GM23338 (cell line): Measurements from ENCODE around the gene MITF. TPM values are rescaled to one million over a fixed set of nuclear protein-coding genes. Genes with fewer than 3 reads are reported as not detected.

Experiments
- ATAC-seq: fragments of 200-7000 bp; cut with Tn5 transposase; 3 replicates; pipeline ENCODE4 v1.9.1; 2020
- DNase-seq: peaks from one replicate; pipeline ENCODE4 v3.0.0-alpha.2; 2015; ENCODE audit warnings: low spot score
- H2AFZ ChIP-seq: fragments of 200-600 bp; sonication (generic); 2 replicates; pipeline ENCODE4 v1.8.0; 2016; ENCODE audit warnings: antibody characterized with exemption, mild to moderate bottlenecking, moderate library complexity
- H3F3A ChIP-seq: fragments of 200-600 bp; sonication (generic); replicated peaks from 2 replicates; pipeline ENCODE4 v1.8.0; 2017; ENCODE audit warnings: antibody characterized with exemption, mixed run types, low read depth
- H3K27ac ChIP-seq: fragments of 200-600 bp; sonication (generic); 2 replicates; pipeline ENCODE4 v1.6.1; 2016; ENCODE audit warnings: low read depth
- H3K27me3 ChIP-seq: fragments of 200-600 bp; sonication (generic); 2 replicates; pipeline ENCODE4 v1.8.0; 2016; ENCODE audit warnings: mild to moderate bottlenecking, mixed run types, moderate library complexity; ENCODE audit not compliant: insufficient read depth
- H3K36me3 ChIP-seq: fragments of 200-600 bp; sonication (generic); 2 replicates; pipeline ENCODE4 v1.8.0; 2016; ENCODE audit warnings: mild to moderate bottlenecking; ENCODE audit not compliant: insufficient read depth
- H3K4me1 ChIP-seq: fragments of 200-600 bp; sonication (generic); 2 replicates; pipeline ENCODE4 v1.8.0; 2016; ENCODE audit warnings: mild to moderate bottlenecking, moderate library complexity; ENCODE audit not compliant: insufficient read depth
- H3K4me2 ChIP-seq: fragments of 200-600 bp; sonication (generic); 2 replicates; pipeline ENCODE4 v1.7.1; 2017; ENCODE audit warnings: mixed run types
- H3K4me3 ChIP-seq: fragments of 200-600 bp; sonication (generic); 2 replicates; pipeline ENCODE4 v1.6.1; 2016; ENCODE audit warnings: mixed run types
- H3K79me2 ChIP-seq: fragments of 200-600 bp; sonication (generic); replicated peaks from 2 replicates; pipeline ENCODE4 v1.8.0; 2017; ENCODE audit warnings: mild to moderate bottlenecking; ENCODE audit not compliant: insufficient read depth
- H3K9me2 ChIP-seq: fragments of 200-600 bp; sonication (generic); 2 replicates; pipeline ENCODE4 v1.8.0; 2017; ENCODE audit not compliant: insufficient read depth
- H4K20me1 ChIP-seq: fragments of 200-600 bp; sonication (generic); replicated peaks from 2 replicates; pipeline ENCODE4 v1.8.0; 2017; ENCODE audit warnings: mild to moderate bottlenecking; ENCODE audit not compliant: insufficient read depth
- H3K27ac Mint-ChIP-seq: 2 replicates; pipeline ENCODE4 v1.8.0; 2020; ENCODE audit warnings: inconsistent platforms, mild to moderate bottlenecking, moderate library complexity, mixed read lengths
- H3K27me3 Mint-ChIP-seq: 3 replicates; pipeline ENCODE4 v1.8.0; 2022; ENCODE audit warnings: low read depth, mild to moderate bottlenecking, moderate library complexity, mixed read lengths, inconsistent platforms; ENCODE audit not compliant: insufficient read depth, poor library complexity
- H3K36me3 Mint-ChIP-seq: 3 replicates; pipeline ENCODE4 v1.8.0; 2021; ENCODE audit warnings: low read depth, mild to moderate bottlenecking, inconsistent platforms, moderate library complexity, mixed read lengths
- H3K4me1 Mint-ChIP-seq: 3 replicates; pipeline ENCODE4 v1.8.0; 2020; ENCODE audit warnings: mild to moderate bottlenecking, inconsistent platforms, mixed read lengths
- H3K4me3 Mint-ChIP-seq: 3 replicates; pipeline ENCODE4 v1.8.0; 2021; ENCODE audit warnings: moderate library complexity, mild to moderate bottlenecking, inconsistent platforms, mixed read lengths
- H3K9me3 Mint-ChIP-seq: 3 replicates; pipeline ENCODE4 v1.8.0; 2020; ENCODE audit warnings: moderate library complexity, mild to moderate bottlenecking, inconsistent platforms, mixed read lengths
- CREB1 ChIP-seq: fragments of 250-450 bp; sonication (Bioruptor Pico); IDR thresholded peaks from 2 replicates; pipeline ENCODE4 v1.5.0; 2020; ENCODE audit warnings: low read depth, mild to moderate bottlenecking, moderate library complexity
- CTCF ChIP-seq, 2 experiments: fragments of 200-600 bp in 1 of 2; sonication (generic) in 1 of 2; conservative IDR thresholded peaks; 2 replicates each; pipeline versions ENCODE4 v1.5.1 to v1.6.1; 2016 to 2017; ENCODE audit warnings: antibody characterized with exemption in 2 of 2, low read depth in 2 of 2, mild to moderate bottlenecking in 2 of 2, moderate library complexity in 1 of 2
- ETS1 ChIP-seq: IDR thresholded peaks from 2 replicates; pipeline ENCODE4 v1.6.1; 2016; ENCODE audit warnings: antibody characterized with exemption
- EZH2phosphoT487 ChIP-seq: fragments of 200-600 bp; sonication (generic); IDR thresholded peaks from one replicate; pipeline ENCODE4 v1.8.1; 2018; ENCODE audit warnings: antibody characterized with exemption; ENCODE audit not compliant: unreplicated experiment
- JUNB ChIP-seq: IDR thresholded peaks from one replicate; pipeline ENCODE4 v1.6.1; 2016; ENCODE audit warnings: antibody characterized with exemption; ENCODE audit not compliant: unreplicated experiment
- NANOG ChIP-seq: IDR thresholded peaks from 2 replicates; pipeline ENCODE4 v1.6.1; 2016; ENCODE audit warnings: antibody characterized with exemption, borderline replicate concordance
- POLR2AphosphoS5 ChIP-seq: IDR thresholded peaks from 2 replicates; pipeline ENCODE4 v1.6.1; 2016; ENCODE audit warnings: antibody characterized with exemption, low read depth
- REST ChIP-seq: IDR thresholded peaks from one replicate; pipeline ENCODE4 v1.6.1; 2018; ENCODE audit warnings: antibody characterized with exemption; ENCODE audit not compliant: unreplicated experiment
- STAT1 ChIP-seq: IDR thresholded peaks from one replicate; pipeline ENCODE4 v1.6.1; 2016; ENCODE audit warnings: antibody characterized with exemption; ENCODE audit not compliant: unreplicated experiment
- ZNF114 ChIP-seq: fragments of 250-450 bp; sonication (Bioruptor Pico); IDR thresholded peaks from 2 replicates; pipeline ENCODE4 v1.5.0; 2020; ENCODE audit warnings: mild to moderate bottlenecking, moderate library complexity
- ZNF331 ChIP-seq: fragments of 250-450 bp; sonication (Bioruptor Pico); IDR thresholded peaks from 2 replicates; pipeline ENCODE4 v1.5.0; 2020; ENCODE audit warnings: low read depth, mild to moderate bottlenecking, moderate library complexity
- ZNF462 ChIP-seq: fragments of 250-450 bp; sonication (Bioruptor Pico); IDR thresholded peaks from 2 replicates; pipeline ENCODE4 v1.5.0; 2020; ENCODE audit warnings: mild to moderate bottlenecking, moderate library complexity
- polyA plus RNA-seq: library from polyadenylated mRNA; unstranded; fragments of >200 nt; fragmentation: Nextera tagmentation; extraction: Ambion mirVana; gene quantifications from 2 replicates; pipeline ENCODE4 v1.2.1, GENCODE V29; 2016
- total RNA-seq: library from RNA; depleted of rRNA; stranded (reverse); fragments of >200 nt; shearing (Covaris generic); gene quantifications from 2 replicates; pipeline ENCODE4 v1.2.3, GENCODE V29; 2014

The MITF gene
- total and polyA plus RNA-seq, 2 experiments from 2014 or later = 1.9 to 2.4 TPM

GRCh38 chr3:69695933-69696332 lies 43.3 kb upstream of the MITF start:
- DNase-seq (no peak), ATAC-seq (no peak)
- Histone ChIP-seq H3K4me3 (no peak overlapping the region), H3K4me1 (no peaks in the 10 kb centered on the region), H3K36me3 (no peaks in the 10 kb centered on the region), H4K20me1 (no peaks in the 10 kb centered on the region), H3K4me2 (no peak overlapping the region), H3K9me2 (no peaks in the 10 kb centered on the region), H3K27me3 (no peaks in the 10 kb centered on the region), H3K79me2 (no peaks in the 10 kb centered on the region), H2AFZ (no peak overlapping the region), H3F3A (no peaks in the 10 kb centered on the region), H3K27ac (no peak overlapping the region)
- Mint-ChIP-seq H3K4me3 (no peak overlapping the region), H3K27me3 (peaks cover 3% of the 10 kb centered on the region), H3K9me3 (peaks cover 3% of the 10 kb centered on the region; the same call in 1 of the 3 replicates), H3K27ac (no peak overlapping the region), H3K36me3 (no peaks in the 10 kb centered on the region), H3K4me1 (no peaks in the 10 kb centered on the region; the same call in 2 of the 3 replicates)
- TF ChIP-seq REST (no peak), ZNF331 (CRISPR knock-in tag) (no peak), ZNF462 (CRISPR knock-in tag) (no peak), CTCF (conservative IDR thresholded peaks at IDR 0.05; ENCODE audit: low read depth in 2 of 2) (no peak), POLR2AphosphoS5 (no peak), STAT1 (no peak), NANOG (no peak), ETS1 (no peak), ZNF114 (CRISPR knock-in tag) (no peak), EZH2phosphoT487 (no peak), CREB1 (CRISPR knock-in tag) (no peak), JUNB (no peak)
